Upper lobe of left lung (tissue), 6 donors: ENCODE results near the gene NIT1. TPM values are rescaled to one million over a fixed set of nuclear protein-coding genes. Genes with fewer than 3 reads are reported as not detected.
A peak's percentile ranks its signal among the peaks of the same experiment; 100 is the strongest.

Experiments used
- ATAC-seq, 2 donors: fragments of 200-7000 bp; cut with Tn5 transposase; one replicate each; pipeline ENCODE4 v1.9.1; 2022; ENCODE audit warnings: mild to moderate bottlenecking in 2 of 2, moderate library complexity in 2 of 2; ENCODE audit not compliant: low FRiP score in 2 of 2
- DNase-seq, 2 donors: peaks; one replicate each; pipeline ENCODE4 v3.0.0-alpha.2; 2019 to 2020
- H3K27ac ChIP-seq, 4 donors: fragments of 200-600 bp; sonication (generic); one replicate each; pipeline ENCODE4 v1.5.1; 2016 to 2019
- H3K27me3 ChIP-seq, 4 donors: fragments of 200-600 bp; sonication (generic); one replicate each; pipeline ENCODE4 v1.5.1; 2017 to 2019
- H3K36me3 ChIP-seq, 4 donors: fragments of 200-600 bp; sonication (generic); one replicate each; pipeline ENCODE4 v1.5.1; 2016 to 2019
- H3K4me1 ChIP-seq, 4 donors: fragments of 200-600 bp; sonication (generic); one replicate each; pipeline ENCODE4 v1.5.1; 2018 to 2019
- H3K4me3 ChIP-seq, 4 donors: fragments of 200-600 bp; sonication (generic); one replicate each; pipeline ENCODE4 v1.5.1; 2017 to 2019; ENCODE audit warnings: mild to moderate bottlenecking in 2 of 4, moderate library complexity in 1 of 4
- H3K9me3 ChIP-seq, 4 donors: fragments of 200-600 bp; sonication (generic); one replicate each; pipeline ENCODE4 v1.5.1; 2018 to 2019
- EP300 ChIP-seq, 4 donors: sonication (generic); formaldehyde crosslinking; IDR thresholded peaks; one replicate each; pipeline ENCODE4 v1.5.1; 2017; ENCODE audit warnings: antibody characterized with exemption in 4 of 4, control low read depth in 2 of 4
- POLR2A ChIP-seq, 4 donors: fragments of 450-650 bp; IDR thresholded peaks; one replicate each; pipeline ENCODE4 v1.5.1; 2016 to 2017; ENCODE audit warnings: antibody characterized with exemption in 4 of 4, mild to moderate bottlenecking in 2 of 4
- POLR2AphosphoS5 ChIP-seq, 2 donors: sonication (generic); formaldehyde crosslinking; IDR thresholded peaks; one replicate each; pipeline ENCODE4 v1.5.1; 2017; ENCODE audit warnings: antibody characterized with exemption in 2 of 2
- WGBS, 2 donors: methylation state at CpG; one replicate each; pipeline ENCODE4 v1.1.5; 2017 to 2018; 5-methylcytosine and 5-hydroxymethylcytosine counted together
- total RNA-seq, 6 donors: library from RNA; depleted of rRNA in 4 of 6; stranded (reverse); fragments of >200 nt in 4 of 6; gene quantifications; one replicate each; pipeline versions ENCODE4 v1.1.0 to v1.2.1, GENCODE V29; 2016 to 2021
- TF ChIP-seq, protein P1 (sequence below), 6 experiments: fragments of 450-650 bp in 4 of 6; fragments of 200-600 bp in 2 of 6; sonication (generic) in 2 of 6; IDR thresholded peaks; one replicate each; pipeline ENCODE4 v1.5.1; 2016 to 2019; ENCODE audit warnings: antibody characterized with exemption in 6 of 6
- donor health status: DM: no; HTN: no; CAD: no; lungs with moderate emphysema.
- donor health status: DM: no; HTN: yes; CAD: no; lungs with severe emphysema.

Gene NIT1
- total RNA-seq, 6 donors from 2014 or later = 21.2 to 62.9 (median 40.7) TPM

DNA sequence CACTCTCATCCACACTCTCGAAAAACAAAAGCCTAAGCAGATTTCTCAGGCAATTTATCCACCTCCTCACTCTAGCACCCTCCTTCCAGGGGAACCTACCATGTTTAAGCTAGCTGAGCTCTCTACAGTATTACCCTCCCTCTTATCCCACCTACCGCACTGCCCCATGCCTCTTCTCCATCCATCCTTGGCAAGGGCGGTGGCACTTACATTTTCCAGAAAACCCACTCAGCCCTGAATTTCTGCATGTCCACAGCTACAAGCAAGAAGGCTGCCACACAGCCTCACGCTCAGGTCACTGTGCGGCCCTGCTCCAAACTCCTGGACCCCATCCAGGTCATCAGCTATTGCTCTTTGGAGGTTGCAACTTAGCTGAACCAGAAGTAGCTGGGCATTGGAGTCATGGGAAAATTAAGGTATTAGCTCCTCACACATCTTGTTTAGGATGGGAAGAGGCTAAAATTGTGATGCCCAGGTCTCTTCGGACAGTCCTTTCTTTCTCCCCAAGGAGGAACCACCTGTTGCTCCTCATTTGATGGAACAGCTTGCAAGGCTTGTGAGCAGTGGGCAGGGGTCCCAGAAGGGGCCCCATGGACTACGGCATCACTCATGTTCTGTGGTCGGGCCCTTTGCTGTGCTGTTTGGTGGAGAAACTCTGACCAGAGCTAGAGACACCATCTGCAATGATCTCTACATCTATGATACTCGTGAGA lies 18.7 kb upstream of the NIT1 start:
- H3K36me3 ChIP-seq = peaks cover 5 to 24% (median 11%) of the 10 kb centered on the region in 4 donors
- no peaks in the 10 kb centered on the region for H3K9me3 ChIP-seq
- H3K4me1 ChIP-seq = peaks cover 19 to 30% (median 23%) of the 10 kb centered on the region in 4 donors
- DNase-seq (no peak), ATAC-seq (no peak)
- H3K27me3 ChIP-seq = no peaks in the 10 kb centered on the region
- H3K27ac ChIP-seq = no peak overlapping the region
- WGBS, 2 donors = 82 to 86% methylated on average over 9 of the region's 9 CpGs
- peak overlapping the region in 3 of 4 donors; percentile 59 to 74 (median 73) for H3K4me3 ChIP-seq
- TF ChIP-seq POLR2AphosphoS5 (IDR thresholded peaks at IDR 0.05) (no peak), POLR2A (IDR thresholded peaks at IDR 0.05) (no peak), EP300 (IDR thresholded peaks at IDR 0.05) (no peak)
- TF ChIP-seq, protein P1, sequence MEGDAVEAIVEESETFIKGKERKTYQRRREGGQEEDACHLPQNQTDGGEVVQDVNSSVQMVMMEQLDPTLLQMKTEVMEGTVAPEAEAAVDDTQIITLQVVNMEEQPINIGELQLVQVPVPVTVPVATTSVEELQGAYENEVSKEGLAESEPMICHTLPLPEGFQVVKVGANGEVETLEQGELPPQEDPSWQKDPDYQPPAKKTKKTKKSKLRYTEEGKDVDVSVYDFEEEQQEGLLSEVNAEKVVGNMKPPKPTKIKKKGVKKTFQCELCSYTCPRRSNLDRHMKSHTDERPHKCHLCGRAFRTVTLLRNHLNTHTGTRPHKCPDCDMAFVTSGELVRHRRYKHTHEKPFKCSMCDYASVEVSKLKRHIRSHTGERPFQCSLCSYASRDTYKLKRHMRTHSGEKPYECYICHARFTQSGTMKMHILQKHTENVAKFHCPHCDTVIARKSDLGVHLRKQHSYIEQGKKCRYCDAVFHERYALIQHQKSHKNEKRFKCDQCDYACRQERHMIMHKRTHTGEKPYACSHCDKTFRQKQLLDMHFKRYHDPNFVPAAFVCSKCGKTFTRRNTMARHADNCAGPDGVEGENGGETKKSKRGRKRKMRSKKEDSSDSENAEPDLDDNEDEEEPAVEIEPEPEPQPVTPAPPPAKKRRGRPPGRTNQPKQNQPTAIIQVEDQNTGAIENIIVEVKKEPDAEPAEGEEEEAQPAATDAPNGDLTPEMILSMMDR (IDR thresholded peaks at IDR 0.05) = no peak

DNA sequence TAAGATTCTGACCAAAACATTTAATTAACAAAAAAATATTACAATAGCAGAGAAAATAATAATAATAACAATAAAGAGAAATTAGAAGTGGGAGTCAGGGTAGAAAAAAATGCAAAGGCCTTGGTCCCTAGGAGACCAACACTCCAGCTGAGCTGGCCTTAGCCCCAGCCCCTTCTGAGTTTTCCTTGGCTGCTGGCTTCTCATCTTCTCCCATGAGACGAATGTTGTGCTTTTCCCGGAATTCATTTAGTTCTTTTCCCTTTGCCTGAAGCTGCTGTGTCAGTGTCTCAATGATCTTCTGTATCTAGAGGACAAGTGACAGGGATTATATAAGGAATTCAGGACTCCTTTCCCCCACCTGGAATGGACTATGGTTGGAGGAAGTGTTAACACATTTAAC lies 17.3 kb upstream of the NIT1 start:
- no peak for TF ChIP-seq EP300 (IDR thresholded peaks at IDR 0.05)
- TF ChIP-seq, protein P1 (IDR thresholded peaks at IDR 0.05) = no peak
- H3K36me3 ChIP-seq = peaks cover 5 to 24% (median 11%) of the 10 kb centered on the region in 4 donors
- no peaks in the 10 kb centered on the region for H3K27me3 ChIP-seq
- no peak overlapping the region for H3K27ac ChIP-seq
- no peaks in the 10 kb centered on the region for H3K9me3 ChIP-seq
- no peak overlapping the region for H3K4me3 ChIP-seq
- ATAC-seq = no peak
- H3K4me1 ChIP-seq = peaks cover 19 to 30% (median 23%) of the 10 kb centered on the region in 4 donors
- WGBS, 2 donors = 81 to 89% methylated on average over 2 of the region's 2 CpGs
- no peak for DNase-seq

DNA sequence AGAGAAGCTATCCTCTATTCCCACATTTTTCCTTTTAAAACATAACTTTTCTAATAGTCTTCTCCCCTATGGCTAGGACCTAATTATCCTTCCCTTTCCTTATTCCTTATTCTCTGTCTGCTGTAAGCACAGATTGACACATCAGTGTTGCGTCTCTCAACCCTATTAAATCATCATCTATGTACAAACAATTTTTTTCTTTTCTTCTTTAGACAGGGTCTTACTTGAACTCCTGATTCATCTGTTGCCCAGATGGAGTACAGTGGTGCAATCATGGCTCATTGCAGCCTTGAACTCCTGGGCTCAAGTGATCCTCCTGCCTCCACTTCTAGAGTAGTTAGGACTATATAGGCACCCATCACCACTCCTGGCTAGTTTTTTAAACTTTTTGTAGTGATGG lies 11.5 kb upstream of the NIT1 start:
- no peak overlapping the region for H3K4me3 ChIP-seq
- H3K27me3 ChIP-seq = no peaks in the 10 kb centered on the region
- H3K9me3 ChIP-seq = no peaks in the 10 kb centered on the region
- no peak for ATAC-seq
- 93 to 96% methylated on average over 1 of the region's 1 CpG for WGBS, 2 donors
- no peak for DNase-seq
- TF ChIP-seq POLR2A (IDR thresholded peaks at IDR 0.05) = no peak
- no peak for TF ChIP-seq POLR2AphosphoS5 (IDR thresholded peaks at IDR 0.05)
- TF ChIP-seq, protein P1 (IDR thresholded peaks at IDR 0.05) = no peak
- TF ChIP-seq EP300 (IDR thresholded peaks at IDR 0.05) = no peak
- H3K36me3 ChIP-seq = peaks cover 4 to 22% (median 11%) of the 10 kb centered on the region in 4 donors
- H3K4me1 ChIP-seq = no peaks in the 10 kb centered on the region
- H3K27ac ChIP-seq = no peak overlapping the region

DNA sequence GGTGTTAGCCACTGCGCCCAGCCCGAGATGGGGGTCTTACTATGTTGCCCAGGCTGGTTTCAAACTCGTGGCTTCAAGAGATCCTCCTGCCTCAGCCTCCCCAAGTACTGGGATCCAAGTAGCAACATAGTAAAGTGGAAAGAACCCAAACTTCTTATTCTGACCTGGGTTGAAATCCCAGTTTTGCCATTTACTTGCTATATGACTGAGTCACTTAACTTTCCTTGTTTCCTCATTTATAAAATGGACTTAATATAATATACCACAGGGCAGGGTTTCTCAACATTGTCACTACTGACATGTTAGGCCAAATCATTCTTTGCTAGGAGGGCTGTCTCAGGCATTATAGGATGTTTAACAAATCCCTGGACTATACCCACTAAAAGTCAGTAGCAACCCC lies 6.8 kb upstream of the NIT1 start:
- no peak for DNase-seq
- TF ChIP-seq, protein P1 (IDR thresholded peaks at IDR 0.05) = no peak
- TF ChIP-seq POLR2AphosphoS5 (IDR thresholded peaks at IDR 0.05) (no peak), POLR2A (IDR thresholded peaks at IDR 0.05) (no peak), EP300 (IDR thresholded peaks at IDR 0.05) (no peak)

DNA sequence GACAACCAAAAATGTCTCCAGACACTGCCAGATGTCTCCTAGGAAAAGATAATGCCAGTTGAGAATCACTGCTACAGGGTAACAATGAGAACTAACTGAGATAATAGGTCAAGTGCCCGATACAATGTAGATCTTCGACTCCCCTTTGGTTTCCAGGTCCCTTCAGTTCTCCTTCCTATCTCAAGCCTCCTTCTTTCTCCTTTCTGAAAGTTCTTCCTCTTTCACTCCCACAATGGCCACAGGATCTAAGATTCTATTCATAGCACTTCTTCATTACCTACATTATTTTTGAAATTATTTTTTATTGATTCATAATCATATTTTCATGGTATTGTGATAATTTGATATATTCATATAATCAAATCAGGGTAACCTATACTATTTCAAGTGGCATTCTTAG lies 6.4 kb upstream of the NIT1 start:
- no peaks in the 10 kb centered on the region for H3K27me3 ChIP-seq
- DNase-seq (no peak), ATAC-seq (no peak)
- peaks cover 0 to 12% (median 4%) of the 10 kb centered on the region in 4 donors for H3K36me3 ChIP-seq
- H3K27ac ChIP-seq = no peak overlapping the region
- no peak overlapping the region for H3K4me3 ChIP-seq
- TF ChIP-seq POLR2AphosphoS5 (IDR thresholded peaks at IDR 0.05) = no peak
- TF ChIP-seq, protein P1 (IDR thresholded peaks at IDR 0.05) = no peak
- no peak for TF ChIP-seq EP300 (IDR thresholded peaks at IDR 0.05)
- no peak for TF ChIP-seq POLR2A (IDR thresholded peaks at IDR 0.05)
- H3K4me1 ChIP-seq = peaks cover 16 to 43% (median 18%) of the 10 kb centered on the region in 4 donors
- 63 to 74% methylated on average over 2 of the region's 2 CpGs for WGBS, 2 donors
- H3K9me3 ChIP-seq = no peaks in the 10 kb centered on the region

More for the DNA sequence above, 6.8 kb upstream of the NIT1 start:
- 96 to 100% methylated on average over 3 of the region's 3 CpGs for WGBS, 2 donors
- Histone ChIP-seq H3K27ac (no peak overlapping the region), H3K4me1 (peaks cover 12 to 39% (median 14%) of the 10 kb centered on the region in 4 donors), H3K9me3 (no peaks in the 10 kb centered on the region), H3K4me3 (no peak overlapping the region), H3K36me3 (peaks cover 0 to 12% (median 4%) of the 10 kb centered on the region in 4 donors), H3K27me3 (no peaks in the 10 kb centered on the region)
- no peak for ATAC-seq
